Measurements from ENCODE around the gene PXYLP1. TPM values are rescaled to one million over a fixed set of nuclear protein-coding genes. Genes with fewer than 3 reads are reported as not detected.

The PXYLP1 gene
- total RNA-seq, 1 donor from 2014 or later: 37.6 TPM

GRCh38 chr3:141330235-141330634 is 98.6 kb downstream of the PXYLP1 start:
- no peak for TF ChIP-seq CTCF (IDR thresholded peaks at IDR 0.05; ENCODE audit: unreplicated experiment)
- Mint-ChIP-seq H3K27ac (no peak overlapping the region), H3K4me1 (ENCODE audit: low read depth) (peaks cover 55% of the 10 kb centered on the region)

GRCh38 chr3:141330718-141331376 is 99.2 kb downstream of the PXYLP1 start:
- H3K4me1 Mint-ChIP-seq (ENCODE audit: low read depth): peaks cover 53% of the 10 kb centered on the region
- DNase-seq (ENCODE audit: low spot score, unreplicated experiment): no peak
- no peaks in the 10 kb centered on the region for H3K9me3 Mint-ChIP-seq (ENCODE audit: low read depth)
- H3K36me3 Mint-ChIP-seq (ENCODE audit: insufficient read depth): no peaks in the 10 kb centered on the region
- TF ChIP-seq CTCF (IDR thresholded peaks at IDR 0.05; ENCODE audit: unreplicated experiment): no peak
- H3K27ac Mint-ChIP-seq: no peak overlapping the region
- peaks cover 28% of the 10 kb centered on the region for H3K27me3 Mint-ChIP-seq
- no peak overlapping the region for H3K4me3 Mint-ChIP-seq (ENCODE audit: low read depth)

More at GRCh38 chr3:141330235-141330634, 98.6 kb downstream of the PXYLP1 start:
- H3K9me3 Mint-ChIP-seq (ENCODE audit: low read depth): no peaks in the 10 kb centered on the region
- H3K27me3 Mint-ChIP-seq: peaks cover 28% of the 10 kb centered on the region
- H3K4me3 Mint-ChIP-seq (ENCODE audit: low read depth): no peak overlapping the region
- DNase-seq (ENCODE audit: low spot score, unreplicated experiment): no peak
- H3K36me3 Mint-ChIP-seq (ENCODE audit: insufficient read depth): no peaks in the 10 kb centered on the region

GRCh38 chr3:141331377-141332318 is 100.0 kb downstream of the PXYLP1 start:
- H3K36me3 Mint-ChIP-seq (ENCODE audit: insufficient read depth): no peaks in the 10 kb centered on the region
- DNase-seq (ENCODE audit: low spot score, unreplicated experiment): no peak
- H3K27me3 Mint-ChIP-seq: peaks cover 28% of the 10 kb centered on the region
- no peak overlapping the region for H3K4me3 Mint-ChIP-seq (ENCODE audit: low read depth)
- H3K27ac Mint-ChIP-seq: peak overlapping the region; percentile 49
- no peak for TF ChIP-seq CTCF (IDR thresholded peaks at IDR 0.05; ENCODE audit: unreplicated experiment)
- H3K9me3 Mint-ChIP-seq (ENCODE audit: low read depth): no peaks in the 10 kb centered on the region
- H3K4me1 Mint-ChIP-seq (ENCODE audit: low read depth): peaks cover 47% of the 10 kb centered on the region

- Mint-ChIP-seq H3K4me3 (ENCODE audit: low read depth) (no peak overlapping the region), H3K4me1 (ENCODE audit: low read depth) (peaks cover 46% of the 10 kb centered on the region), H3K27me3 (peaks cover 28% of the 10 kb centered on the region), H3K27ac (no peak overlapping the region), H3K36me3 (ENCODE audit: insufficient read depth) (no peaks in the 10 kb centered on the region), H3K9me3 (ENCODE audit: low read depth) (no peaks in the 10 kb centered on the region)
- TF ChIP-seq CTCF (IDR thresholded peaks at IDR 0.05; ENCODE audit: unreplicated experiment): no peak
- DNase-seq (ENCODE audit: low spot score, unreplicated experiment): no peak
Measured at GRCh38 chr3:141332416-141332815, 100.8 kb downstream of the PXYLP1 start.

- Mint-ChIP-seq H3K9me3 (ENCODE audit: low read depth) (peaks cover 10% of the 10 kb centered on the region), H3K4me1 (ENCODE audit: low read depth) (peaks cover 38% of the 10 kb centered on the region), H3K27me3 (peaks cover 17% of the 10 kb centered on the region), H3K36me3 (ENCODE audit: insufficient read depth) (peaks cover 2% of the 10 kb centered on the region), H3K4me3 (ENCODE audit: low read depth) (no peak overlapping the region), H3K27ac (no peak overlapping the region)
- no peak for DNase-seq (ENCODE audit: low spot score, unreplicated experiment)
- no peak for TF ChIP-seq CTCF (IDR thresholded peaks at IDR 0.05; ENCODE audit: unreplicated experiment)
Measured at GRCh38 chr3:141333836-141334626, 102.4 kb downstream of the PXYLP1 start.

All from progenitor cell of endocrine pancreas (in vitro differentiated cells).